Fibroblast of gingiva (primary cell): Measurements from ENCODE around the gene DDX25.
"Not testable (repeated sequence)": the region's sequence is repeated elsewhere in the genome, so short reads cannot be mapped to it uniquely, and the experiment has no call there.

ENCODE experiments used
- DNase-seq: peaks from one replicate; pipeline ENCODE4 v3.0.0-alpha.2; 2011; ENCODE audit warnings: low read depth

Gene DDX25

DNA sequence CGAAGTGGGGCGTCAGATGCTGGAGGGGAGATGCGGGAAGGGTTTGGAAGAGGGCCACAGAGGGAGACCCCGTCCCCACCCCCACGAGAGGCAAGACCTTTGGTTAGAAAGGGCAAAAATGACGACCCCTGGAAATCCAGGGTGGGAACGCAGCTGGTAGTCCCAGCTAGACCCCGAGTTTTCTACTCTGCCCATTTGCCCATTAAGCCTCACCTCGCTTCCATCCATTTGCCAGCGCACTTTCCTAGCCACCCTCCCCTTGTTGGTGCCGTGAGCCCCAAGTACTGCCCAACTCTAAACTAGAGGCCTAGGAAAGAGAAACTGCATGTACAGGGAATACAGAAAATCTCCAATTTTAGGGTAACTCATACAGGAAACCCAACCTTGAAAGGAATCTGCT, 370 bp downstream of the DDX25 start:
- DNase-seq: no peak

- no peak for DNase-seq
Measured at GRCh38 chr11:125910226-125910849, 6.0 kb downstream of the DDX25 start.

GRCh38 chr11:125914601-125915000, 10.3 kb downstream of the DDX25 start:
- not testable (repeated sequence) for DNase-seq

- DNase-seq: no peak
Measured at GRCh38 chr11:125916683-125917347, 12.5 kb downstream of the DDX25 start.

DNA sequence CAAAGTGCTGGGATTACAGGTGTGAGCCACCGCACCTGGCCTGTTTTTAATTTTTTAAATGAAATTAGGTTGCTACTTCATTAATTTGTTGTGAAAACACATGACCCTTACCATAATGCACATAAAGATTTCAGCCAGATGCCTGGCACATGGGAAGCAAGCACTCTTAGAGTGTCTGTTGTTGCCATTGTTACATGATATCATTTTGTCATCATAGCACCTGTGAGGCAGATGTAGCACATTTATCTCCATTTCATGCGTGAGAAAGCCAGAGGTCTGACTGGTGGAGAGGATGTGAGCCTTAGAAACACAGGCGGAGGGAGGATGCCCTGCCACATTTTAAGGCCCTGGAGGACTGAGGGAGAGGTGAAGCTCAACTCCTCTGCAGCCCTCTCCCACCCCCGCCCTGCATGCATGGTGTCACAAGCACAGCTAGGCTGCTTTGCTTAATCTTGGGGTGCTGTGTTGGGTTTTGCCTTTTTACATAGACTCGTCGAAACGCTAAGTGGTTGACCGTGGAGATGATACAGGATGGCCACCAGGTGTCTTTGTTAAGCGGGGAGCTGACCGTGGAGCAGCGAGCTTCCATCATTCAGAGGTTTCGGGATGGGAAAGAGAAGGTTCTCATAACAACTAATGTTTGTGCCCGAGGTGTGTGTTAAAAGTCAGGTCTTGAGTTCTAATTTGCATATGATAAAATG, 14.0 kb downstream of the DDX25 start:
- DNase-seq: no peak

DNA sequence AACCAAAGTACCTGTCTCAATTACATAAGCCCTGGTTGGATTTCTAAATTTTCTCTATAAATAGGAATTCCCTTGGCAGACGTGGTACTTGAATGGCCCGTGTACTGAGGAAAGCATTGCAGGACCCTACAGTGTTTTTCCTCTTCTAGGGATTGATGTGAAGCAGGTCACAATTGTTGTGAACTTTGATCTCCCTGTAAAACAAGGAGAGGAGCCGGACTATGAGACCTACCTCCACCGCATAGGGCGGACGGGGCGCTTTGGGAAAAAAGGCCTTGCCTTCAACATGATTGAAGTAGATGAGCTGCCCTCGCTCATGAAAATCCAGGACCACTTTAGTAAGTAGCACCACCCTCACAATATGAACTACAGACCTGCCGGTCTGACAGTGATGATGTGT, 16.7 kb downstream of the DDX25 start:
- DNase-seq: no peak

DNA sequence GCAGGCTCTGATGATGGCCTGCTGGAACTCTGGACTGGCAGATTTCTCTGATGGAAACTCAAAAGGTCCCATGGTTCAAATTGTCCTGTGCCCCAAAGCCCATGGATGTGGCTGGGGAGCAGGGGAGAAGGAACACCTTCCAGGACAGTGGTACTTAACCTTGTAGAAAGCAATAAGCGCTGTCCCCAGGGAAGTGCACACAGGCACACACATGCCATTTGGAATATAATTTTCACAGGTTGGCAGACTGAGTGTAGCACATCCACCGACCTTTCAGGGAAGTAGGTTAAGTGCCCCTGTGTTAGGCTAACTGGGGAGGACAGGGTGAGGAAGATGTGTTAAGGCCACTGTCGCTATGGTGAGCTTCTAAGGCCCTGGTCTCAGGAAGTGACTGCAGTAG, 17.8 kb downstream of the DDX25 start:
- no peak for DNase-seq

- peak; percentile 52 for DNase-seq
Measured at GRCh38 chr11:125923012-125923579, 18.8 kb downstream of the DDX25 start.

- no peak for DNase-seq
Measured at GRCh38 chr11:125923633-125924032, 19.3 kb downstream of the DDX25 start.

- no peak for DNase-seq
Measured at GRCh38 chr11:125924384-125925007, 20.2 kb downstream of the DDX25 start.

GRCh38 chr11:125925247-125925740, 21.0 kb downstream of the DDX25 start:
- no peak for DNase-seq

- no peak for DNase-seq
Measured at GRCh38 chr11:125925804-125926203, 21.5 kb downstream of the DDX25 start.

DNA sequence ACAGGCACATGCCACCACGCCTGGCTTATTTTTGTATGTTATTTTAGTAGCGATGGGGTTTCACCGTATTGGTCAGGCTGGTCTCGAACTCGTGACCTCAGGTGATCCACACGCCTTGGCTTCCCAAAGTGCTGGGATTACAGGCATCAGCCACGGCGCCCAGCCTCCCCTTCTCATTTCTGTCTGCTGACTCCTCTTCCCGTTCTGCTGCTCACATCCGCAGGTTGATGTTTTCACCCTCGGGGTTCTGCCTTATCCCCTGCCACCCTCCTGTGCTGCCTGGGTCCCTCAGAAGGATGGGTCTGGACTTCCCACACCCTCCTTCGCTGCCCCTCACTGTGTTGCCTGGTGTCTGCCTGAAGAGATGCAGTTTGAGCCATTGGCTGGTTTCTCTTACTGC, 22.4 kb downstream of the DDX25 start:
- no peak for DNase-seq

DNA sequence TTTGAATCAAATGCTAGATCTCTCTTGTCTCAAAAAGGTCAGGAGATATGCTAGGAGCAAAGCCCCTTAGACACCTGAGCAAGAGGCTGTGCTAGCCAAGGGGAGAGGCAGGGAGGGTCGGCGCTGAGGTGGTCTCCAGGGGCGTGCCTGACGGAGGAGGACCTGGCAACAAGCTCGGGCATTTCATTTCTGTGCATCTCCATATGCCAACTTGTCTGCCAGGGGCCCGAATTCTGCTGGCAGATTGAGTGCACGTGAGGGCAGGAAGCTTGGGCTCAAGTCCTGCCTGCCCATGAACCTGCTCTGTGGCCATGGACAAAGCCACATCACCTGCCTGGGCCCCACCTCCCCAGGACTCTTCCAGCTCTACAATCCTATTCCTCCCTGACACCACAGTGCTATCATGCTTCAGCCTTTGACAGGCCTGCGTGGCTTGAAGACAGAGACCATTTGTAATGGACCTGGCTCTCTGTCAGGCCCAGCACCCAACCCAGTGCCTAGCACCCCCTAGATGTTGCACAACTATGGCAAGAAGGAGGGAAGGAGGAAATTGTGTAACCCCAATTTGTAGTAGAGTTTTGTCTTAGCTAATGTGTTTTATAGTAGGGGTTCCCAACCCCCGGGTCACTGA, 25.3 kb downstream of the DDX25 start:
- DNase-seq: no peak

DNA sequence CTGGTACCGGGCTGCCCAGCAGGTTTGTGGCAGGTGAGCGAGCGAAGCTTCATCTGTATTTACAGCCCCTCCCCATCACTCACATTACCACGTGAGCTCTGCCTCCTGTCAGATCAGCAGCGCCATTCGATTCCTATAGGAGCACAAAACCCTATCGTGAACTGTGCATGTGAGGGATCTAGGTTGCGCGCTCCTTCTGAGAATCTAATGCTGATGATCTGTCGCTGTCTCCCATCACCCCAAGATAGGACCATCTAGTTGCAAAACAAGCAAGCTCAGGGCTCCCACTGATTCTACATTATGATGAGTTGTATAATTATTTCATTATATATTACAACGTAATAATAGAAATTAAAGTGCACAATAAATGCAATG, 25.8 kb downstream of the DDX25 start:
- no peak for DNase-seq

GRCh38 chr11:125931116-125931515, 26.8 kb downstream of the DDX25 start:
- no peak for DNase-seq

GRCh38 chr11:125931668-125932067, 27.4 kb downstream of the DDX25 start:
- no peak for DNase-seq

- DNase-seq: no peak
Measured at GRCh38 chr11:125932301-125932700, 28.0 kb downstream of the DDX25 start.

DNA sequence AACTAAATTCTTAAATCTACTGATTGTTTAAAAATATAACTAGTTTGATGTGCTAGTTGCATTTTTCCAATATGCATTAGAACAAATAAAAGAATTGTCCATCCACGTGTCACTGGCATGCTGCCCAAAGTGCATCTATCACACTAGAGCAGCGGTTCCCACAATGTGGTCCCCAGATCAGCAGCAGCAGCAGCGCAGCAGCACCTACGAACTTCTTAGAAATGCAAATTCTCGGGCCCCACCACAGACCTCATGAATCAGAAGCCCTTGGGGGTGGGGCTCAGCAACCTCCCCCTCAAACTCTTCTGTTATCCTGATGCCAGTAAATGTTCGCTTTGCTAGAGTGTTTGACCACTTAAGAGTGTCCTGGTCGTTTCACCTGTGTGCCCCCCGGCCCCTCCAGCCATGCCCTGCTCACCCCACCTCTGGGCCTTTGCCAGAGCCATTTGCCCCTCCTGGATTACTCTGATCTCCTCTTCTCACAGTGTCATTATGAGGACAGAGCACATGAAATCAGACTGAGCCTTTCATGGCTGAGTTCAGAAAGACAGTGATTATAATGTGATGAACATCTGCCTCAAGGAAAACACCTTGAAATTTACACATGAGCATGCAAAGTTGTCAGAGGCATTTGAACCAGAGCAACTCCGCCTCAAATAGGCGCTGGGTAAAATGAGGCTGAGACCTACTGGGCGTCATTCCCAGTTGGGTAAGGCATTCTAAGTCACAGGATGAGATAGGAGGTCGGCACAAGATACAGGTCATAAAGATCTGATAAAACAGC, 28.9 kb downstream of the DDX25 start:
- DNase-seq: no peak

- DNase-seq: no peak
Measured at GRCh38 chr11:125934473-125934872, 30.2 kb downstream of the DDX25 start.

- no peak for DNase-seq
Measured at GRCh38 chr11:125935056-125935455, 30.7 kb downstream of the DDX25 start.
